H1 (cell line): ENCODE results near the gene PRKCH. TPM values are rescaled to one million over a fixed set of nuclear protein-coding genes. Genes with fewer than 3 reads are reported as not detected.

Experiments
- CTCF ChIA-PET: fragments of 300-600 bp; sonication (Branson Sonifier 250); formaldehyde crosslinking; loops from one replicate; lab custom pipeline; 2021; ENCODE audit not compliant: partially characterized antibody; lab: Charles Lee
- POLR2A ChIA-PET: fragments of 300-600 bp; sonication (Branson Sonifier 250); formaldehyde crosslinking; loops from one replicate; lab custom pipeline; 2021; ENCODE audit warnings: inconsistent platforms; ENCODE audit not compliant: partially characterized antibody; lab: Charles Lee
- DNase-seq, 2 experiments: peaks; one replicate each; pipeline versions ENCODE4 v3.0.0 to v3.0.0-alpha.2; 2010 to 2022; ENCODE audit warnings: low spot score in 2 of 2, low read depth in 1 of 2, mixed read lengths in 1 of 2
- FAIRE-seq: peaks from 2 replicates; lab custom pipeline; 2011; peaks lifted over from hg19 to GRCh38; lab: Jason Lieb, UNC
- H2AFZ ChIP-seq: 2 replicates; pipeline ENCODE4 v1.8.1; 2012; ENCODE audit warnings: low read length, inconsistent platforms
- H2AK5ac ChIP-seq: 2 replicates; pipeline ENCODE4 v1.6.1; 2013; ENCODE audit warnings: low read depth, low read length
- H2BK120ac ChIP-seq: replicated peaks from 2 replicates; pipeline ENCODE3; 2013; ENCODE audit warnings: low read depth, low read length, inconsistent platforms
- H2BK12ac ChIP-seq: 2 replicates; pipeline ENCODE4 v1.6.1; 2013; ENCODE audit warnings: low read depth, low read length
- H2BK15ac ChIP-seq: 2 replicates; pipeline ENCODE4 v1.6.1; 2013; ENCODE audit warnings: low read length
- H2BK20ac ChIP-seq: 2 replicates; pipeline ENCODE4 v1.6.1; 2013; ENCODE audit warnings: low read length
- H2BK5ac ChIP-seq: 2 replicates; pipeline ENCODE4 v1.6.1; 2013; ENCODE audit warnings: low read depth, low read length
- H3K14ac ChIP-seq: 2 replicates; pipeline ENCODE4 v1.6.1; 2013; ENCODE audit warnings: inconsistent platforms; ENCODE audit not compliant: insufficient read length
- H3K18ac ChIP-seq: 2 replicates; pipeline ENCODE4 v1.6.1; 2013; ENCODE audit warnings: low read length; ENCODE audit errors: extremely low read depth
- H3K23ac ChIP-seq: 2 replicates; pipeline ENCODE4 v1.6.1; 2013; ENCODE audit warnings: inconsistent platforms; ENCODE audit not compliant: insufficient read length
- H3K23me2 ChIP-seq: 2 replicates; pipeline ENCODE4 v1.6.1; 2013; ENCODE audit warnings: low read depth, low read length
- H3K27ac ChIP-seq: 2 replicates; pipeline ENCODE4 v1.6.1; 2011; ENCODE audit warnings: low read depth, low read length, inconsistent platforms
- H3K27me3 ChIP-seq, 4 experiments: replicated peaks in 1 of 4; 1 replicate in 1 of 4; 2 replicates in 3 of 4; pipeline versions ENCODE4 v1.6.1 to v1.8.1; 2011 to 2013; ENCODE audit warnings: low read length in 3 of 4, mild to moderate bottlenecking in 3 of 4, inconsistent platforms in 2 of 4, mixed read lengths in 2 of 4, moderate library complexity in 1 of 4; ENCODE audit not compliant: control insufficient read depth in 3 of 4, insufficient read depth in 3 of 4; ENCODE audit errors: extremely low read depth in 1 of 4
- H3K36me3 ChIP-seq, 4 experiments: 2 replicates each; pipeline versions ENCODE4 v1.6.1 to v1.8.1; 2011 to 2013; ENCODE audit warnings: mild to moderate bottlenecking in 4 of 4, low read length in 3 of 4, moderate library complexity in 2 of 4, control low read depth in 1 of 4, inconsistent platforms in 1 of 4; ENCODE audit not compliant: insufficient read depth in 4 of 4, control insufficient read depth in 2 of 4
- H3K4ac ChIP-seq: replicated peaks from 2 replicates; pipeline ENCODE3; 2013; ENCODE audit warnings: low read length, low read depth, mixed read lengths, inconsistent platforms; ENCODE audit not compliant: insufficient read length
- H3K4me1 ChIP-seq, 4 experiments: replicated peaks in 1 of 4; 1 replicate in 1 of 4; 2 replicates in 3 of 4; pipeline versions ENCODE4 v1.6.1 to v1.8.1; 2011 to 2013; ENCODE audit warnings: low read length in 3 of 4, inconsistent platforms in 2 of 4, mixed read lengths in 1 of 4; ENCODE audit not compliant: insufficient read depth in 4 of 4, control insufficient read depth in 3 of 4
- H3K4me2 ChIP-seq, 2 experiments: 2 replicates each; pipeline versions ENCODE4 v1.6.1 to v1.8.1; 2011 to 2013; ENCODE audit warnings: low read depth in 2 of 2, low read length in 2 of 2, control low read depth in 1 of 2, inconsistent platforms in 1 of 2, mild to moderate bottlenecking in 1 of 2; ENCODE audit not compliant: insufficient read depth in 1 of 2
- H3K4me3 ChIP-seq, 4 experiments: fragments of 200-600, 300-600 bp in 1 of 4; sonication (generic), shearing (Covaris generic), sonication (Bioruptor Twin) in 1 of 4; 2 replicates each; pipeline versions ENCODE4 v1.5.1 to v1.8.1; 2011 to 2016; ENCODE audit warnings: low read length in 4 of 4, low read depth in 3 of 4, control low read depth in 2 of 4, inconsistent platforms in 2 of 4, mild to moderate bottlenecking in 2 of 4, mixed read lengths in 1 of 4, moderate library complexity in 1 of 4; ENCODE audit not compliant: insufficient read depth in 2 of 4; ENCODE audit errors: extremely low read depth in 1 of 4
- H3K56ac ChIP-seq: replicated peaks from 2 replicates; pipeline ENCODE3; 2013; ENCODE audit warnings: low read depth, mild to moderate bottlenecking, mixed read lengths, low read length, inconsistent platforms; ENCODE audit not compliant: insufficient read length
- H3K79me1 ChIP-seq: 2 replicates; pipeline ENCODE4 v1.6.1; 2013; ENCODE audit warnings: low read depth, low read length, control low read depth
- H3K79me2 ChIP-seq, 2 experiments: 2 replicates each; pipeline versions ENCODE4 v1.6.1 to v1.8.1; 2012 to 2013; ENCODE audit warnings: low read length in 2 of 2, mild to moderate bottlenecking in 2 of 2, inconsistent platforms in 1 of 2; ENCODE audit not compliant: insufficient read depth in 2 of 2, control insufficient read depth in 1 of 2
- H3K9ac ChIP-seq, 4 experiments: replicated peaks in 1 of 4; 1 replicate in 1 of 4; 2 replicates in 3 of 4; pipeline versions ENCODE4 v1.6.1 to v1.8.1; 2011 to 2013; ENCODE audit warnings: low read depth in 3 of 4, low read length in 3 of 4, control low read depth in 2 of 4, mild to moderate bottlenecking in 2 of 4, moderate library complexity in 2 of 4, inconsistent platforms in 1 of 4; ENCODE audit errors: extremely low read depth in 1 of 4
- H3K9me3 ChIP-seq, 2 experiments: 2 replicates each; pipeline versions ENCODE4 v1.6.1 to v1.8.1; 2012 to 2013; ENCODE audit warnings: mild to moderate bottlenecking in 2 of 2, moderate library complexity in 2 of 2, control low read depth in 1 of 2, inconsistent platforms in 1 of 2, low read depth in 1 of 2, low read length in 1 of 2, mixed read lengths in 1 of 2; ENCODE audit not compliant: insufficient read depth in 2 of 2
- H4K20me1 ChIP-seq, 2 experiments: replicated peaks in 1 of 2; 2 replicates each; pipeline versions ENCODE3 to v1.8.1; 2011 to 2013; ENCODE audit warnings: inconsistent platforms in 2 of 2, low read length in 2 of 2, mild to moderate bottlenecking in 1 of 2; ENCODE audit not compliant: insufficient read depth in 2 of 2, control insufficient read depth in 1 of 2
- H4K5ac ChIP-seq: 2 replicates; pipeline ENCODE4 v1.6.1; 2013; ENCODE audit warnings: low read length, low read depth, mixed read lengths, inconsistent platforms; ENCODE audit not compliant: insufficient read length
- H4K8ac ChIP-seq: 2 replicates; pipeline ENCODE4 v1.8.0; 2013; ENCODE audit warnings: mild to moderate bottlenecking, moderate library complexity, low read length, inconsistent platforms; ENCODE audit not compliant: insufficient read depth; ENCODE audit errors: extremely low read depth
- H4K91ac ChIP-seq: replicated peaks from 2 replicates; pipeline ENCODE3; 2013; ENCODE audit warnings: low read length, mixed read lengths, inconsistent platforms; ENCODE audit not compliant: insufficient read length
- POLR2AphosphoS5 ChIP-seq: IDR thresholded peaks from 2 replicates; pipeline ENCODE4 v1.6.1; 2011; ENCODE audit warnings: low read depth, low read length
- SP2 ChIP-seq: IDR thresholded peaks from 2 replicates; pipeline ENCODE4 v1.6.1; 2012; ENCODE audit warnings: mild to moderate bottlenecking, low read length, inconsistent platforms
- WGBS, 2 experiments: shearing (Covaris generic) in 1 of 2; methylation state at CpG; one replicate each; pipeline versions ENCODE4 v1.1.6 to v1.1.7; 2013 to 2015; ENCODE audit warnings: low lambda C conversion rate in 2 of 2, mixed read lengths in 2 of 2, inconsistent platforms in 1 of 2, low coverage in 1 of 2, missing lambda C conversion rate in 1 of 2; ENCODE audit not compliant: insufficient replicate concordance in 2 of 2, insufficient coverage in 1 of 2, insufficient read length in 1 of 2; ENCODE audit errors: extremely low coverage in 1 of 2, missing lambda C conversion rate in 1 of 2; 5-methylcytosine and 5-hydroxymethylcytosine counted together
- polyA plus RNA-seq, 7 experiments: library from polyadenylated mRNA; depleted of rRNA in 3 of 7; stranded (reverse) in 5 of 7; unstranded in 2 of 7; fragments of >200 nt in 5 of 7; fragments of 200-250 nt in 2 of 7; gene quantifications; 1 replicate in 5 of 7; 2 replicates in 1 of 7; 4 replicates in 1 of 7; pipeline versions ENCODE4 v1.2.1 to v1.2.3, GENCODE V29; 2011 to 2013; ENCODE audit warnings: missing spikeins in 2 of 7, mixed read lengths in 2 of 7
- total RNA-seq: library from RNA; stranded (reverse); fragmentation: NEBNext Ultra II Directional; extraction: Animal tissue kit (Norgen Biotek cat#: 25700); gene quantifications from 2 replicates; pipeline ENCODE4 v1.2.1, GENCODE V29; 2021

The PRKCH gene
- total and polyA plus RNA-seq, 2 of the 8 experiments (the other 6 are each of a cell fraction or from before 2014, with no cell fraction given), result 6.4 to 7.0 TPM

DNA sequence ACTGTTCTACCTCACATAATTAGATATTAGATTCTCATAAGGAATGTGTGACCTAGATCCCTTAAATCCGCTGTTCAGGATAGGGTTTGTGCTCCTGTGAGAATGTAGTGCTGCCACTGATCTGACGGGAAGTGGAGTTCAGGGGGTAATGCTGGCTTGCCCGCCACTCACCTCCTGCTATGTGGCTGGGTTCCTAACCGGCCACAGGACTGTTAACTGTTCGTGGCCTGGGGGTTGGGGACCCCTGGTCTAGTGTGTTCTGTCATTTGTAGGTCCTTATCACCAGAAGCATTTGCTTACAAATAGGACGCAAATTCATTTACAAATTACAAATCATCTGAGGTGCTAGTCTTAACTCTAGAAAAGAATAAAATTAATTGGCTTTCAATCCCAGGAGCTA is 23.8 kb upstream of the PRKCH start:
- Histone ChIP-seq H2AFZ (no peak overlapping the region), H3K4me3 (no peak overlapping the region), H4K91ac (no peak overlapping the region), H4K20me1 (no peaks in the 10 kb centered on the region), H3K79me1 (no peaks in the 10 kb centered on the region), H3K9ac (no peak overlapping the region), H4K5ac (no peak overlapping the region), H2BK120ac (no peak overlapping the region), H2BK12ac (no peak overlapping the region), H3K14ac (no peak overlapping the region), H3K79me2 (no peaks in the 10 kb centered on the region), H3K36me3 (no peaks in the 10 kb centered on the region), H3K4ac (no peak overlapping the region), H2BK5ac (no peak overlapping the region), H3K4me1 (peaks cover 0 to 9% (median 0%) of the 10 kb centered on the region in 4 experiments; a peak in 2 of 7 replicates), H3K27me3 (no peaks in the 10 kb centered on the region), H3K4me2 (no peak overlapping the region), H2BK20ac (no peak overlapping the region), H3K23me2 (no peaks in the 10 kb centered on the region), H3K56ac (no peak overlapping the region), H2BK15ac (no peak overlapping the region), H3K23ac (no peak overlapping the region), H3K9me3 (peaks cover 0 to 7% of the 10 kb centered on the region in 2 experiments; a peak in 2 of 4 replicates), H2AK5ac (no peak overlapping the region), H4K8ac (no peak overlapping the region), H3K18ac (no peak overlapping the region), H3K27ac (no peak overlapping the region)
- CTCF ChIA-PET, result interaction anchor here (1.1 to 1.6 kb wide), 4 partner anchors 12 to 152 kb away, joined by 3 to 4 read pairs (median 3); no protein-coding TSS in a partner anchor
- WGBS, 2 experiments, result 74% methylated on average over 6 of the region's 6 CpGs; no CpG with 5 or more reads in 1 of the 2 experiments
- DNase-seq (no peak), FAIRE-seq (peak; percentile 39)
- TF ChIP-seq POLR2AphosphoS5 (peak; percentile 42; the same call in 1 of the 2 replicates), SP2 (no peak)
- POLR2A ChIA-PET, result no interaction called here
